GM10266 (cell line): ENCODE measurements around the gene UBR4.

ENCODE experiments used
- DNase-seq: peaks from one replicate; pipeline ENCODE4 v3.0.0; 2012; ENCODE audit errors: extremely low spot score
- TF ChIP-seq, protein P1 (sequence below): IDR thresholded peaks from 2 replicates; pipeline ENCODE4 v1.5.1; 2012; ENCODE audit warnings: mild to moderate bottlenecking, low read depth; ENCODE audit not compliant: control insufficient read depth, insufficient read depth; ENCODE audit errors: missing control alignments

Gene UBR4

DNA sequence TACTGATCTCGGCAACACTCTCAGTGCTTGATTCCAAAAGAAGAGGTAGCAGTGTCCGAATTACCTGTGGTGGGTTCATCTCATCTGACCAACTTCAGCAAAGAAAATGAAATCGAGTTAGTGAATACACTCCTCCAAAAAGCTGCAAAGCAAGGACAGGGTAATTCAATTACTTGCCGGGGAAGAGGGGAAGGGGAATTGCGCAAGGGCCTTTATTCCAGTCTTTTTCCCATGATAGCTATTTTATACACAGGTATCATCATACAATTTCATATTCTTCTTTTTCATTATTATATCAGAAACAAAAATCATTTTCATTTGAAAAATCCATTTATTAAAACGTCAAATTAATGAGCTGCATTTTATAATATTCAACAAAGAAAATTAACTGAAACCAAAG, 42.9 kb downstream of the UBR4 start:
- TF ChIP-seq, protein P1, sequence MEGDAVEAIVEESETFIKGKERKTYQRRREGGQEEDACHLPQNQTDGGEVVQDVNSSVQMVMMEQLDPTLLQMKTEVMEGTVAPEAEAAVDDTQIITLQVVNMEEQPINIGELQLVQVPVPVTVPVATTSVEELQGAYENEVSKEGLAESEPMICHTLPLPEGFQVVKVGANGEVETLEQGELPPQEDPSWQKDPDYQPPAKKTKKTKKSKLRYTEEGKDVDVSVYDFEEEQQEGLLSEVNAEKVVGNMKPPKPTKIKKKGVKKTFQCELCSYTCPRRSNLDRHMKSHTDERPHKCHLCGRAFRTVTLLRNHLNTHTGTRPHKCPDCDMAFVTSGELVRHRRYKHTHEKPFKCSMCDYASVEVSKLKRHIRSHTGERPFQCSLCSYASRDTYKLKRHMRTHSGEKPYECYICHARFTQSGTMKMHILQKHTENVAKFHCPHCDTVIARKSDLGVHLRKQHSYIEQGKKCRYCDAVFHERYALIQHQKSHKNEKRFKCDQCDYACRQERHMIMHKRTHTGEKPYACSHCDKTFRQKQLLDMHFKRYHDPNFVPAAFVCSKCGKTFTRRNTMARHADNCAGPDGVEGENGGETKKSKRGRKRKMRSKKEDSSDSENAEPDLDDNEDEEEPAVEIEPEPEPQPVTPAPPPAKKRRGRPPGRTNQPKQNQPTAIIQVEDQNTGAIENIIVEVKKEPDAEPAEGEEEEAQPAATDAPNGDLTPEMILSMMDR: no peak
- no peak for DNase-seq

DNA sequence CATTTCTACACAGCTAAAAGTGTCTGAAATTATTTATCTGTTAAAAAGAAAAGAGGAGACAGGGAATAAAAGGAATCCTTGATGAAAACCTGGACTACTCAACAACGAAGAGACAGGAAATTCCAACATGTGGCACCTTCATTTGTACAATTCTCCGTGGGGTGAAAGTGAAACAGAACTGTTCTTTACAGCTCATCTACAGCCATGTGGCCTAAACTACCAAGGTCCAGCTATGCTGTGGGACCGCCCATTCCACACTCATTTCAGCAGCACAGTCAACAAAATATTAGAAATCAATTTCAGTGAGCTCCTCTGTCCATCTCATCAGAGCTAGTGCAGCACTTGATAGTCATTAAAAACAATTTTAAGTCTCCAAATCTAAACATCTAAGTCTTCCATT, 44.0 kb downstream of the UBR4 start:
- DNase-seq: no peak
- TF ChIP-seq, protein P1: no peak

DNA sequence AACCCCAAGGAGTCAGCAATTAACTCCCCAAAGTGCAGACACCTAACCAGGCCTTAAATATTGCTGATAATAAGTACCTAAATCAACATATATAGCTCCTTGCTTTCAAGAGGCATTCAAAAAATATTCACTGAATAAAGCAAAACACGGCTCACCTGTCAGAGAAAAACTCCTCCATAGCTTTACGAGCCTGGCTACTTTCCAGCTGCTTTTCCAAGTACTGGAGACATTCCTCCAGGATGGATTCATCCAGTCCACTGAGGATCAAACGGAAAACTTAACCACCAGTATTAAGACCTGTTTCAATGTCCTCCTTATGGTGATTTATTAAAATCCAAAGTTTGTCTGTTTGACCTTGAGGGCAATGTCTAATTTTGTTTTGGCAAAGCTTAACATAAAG, 44.6 kb downstream of the UBR4 start:
- TF ChIP-seq, protein P1: no peak
- no peak for DNase-seq

DNA sequence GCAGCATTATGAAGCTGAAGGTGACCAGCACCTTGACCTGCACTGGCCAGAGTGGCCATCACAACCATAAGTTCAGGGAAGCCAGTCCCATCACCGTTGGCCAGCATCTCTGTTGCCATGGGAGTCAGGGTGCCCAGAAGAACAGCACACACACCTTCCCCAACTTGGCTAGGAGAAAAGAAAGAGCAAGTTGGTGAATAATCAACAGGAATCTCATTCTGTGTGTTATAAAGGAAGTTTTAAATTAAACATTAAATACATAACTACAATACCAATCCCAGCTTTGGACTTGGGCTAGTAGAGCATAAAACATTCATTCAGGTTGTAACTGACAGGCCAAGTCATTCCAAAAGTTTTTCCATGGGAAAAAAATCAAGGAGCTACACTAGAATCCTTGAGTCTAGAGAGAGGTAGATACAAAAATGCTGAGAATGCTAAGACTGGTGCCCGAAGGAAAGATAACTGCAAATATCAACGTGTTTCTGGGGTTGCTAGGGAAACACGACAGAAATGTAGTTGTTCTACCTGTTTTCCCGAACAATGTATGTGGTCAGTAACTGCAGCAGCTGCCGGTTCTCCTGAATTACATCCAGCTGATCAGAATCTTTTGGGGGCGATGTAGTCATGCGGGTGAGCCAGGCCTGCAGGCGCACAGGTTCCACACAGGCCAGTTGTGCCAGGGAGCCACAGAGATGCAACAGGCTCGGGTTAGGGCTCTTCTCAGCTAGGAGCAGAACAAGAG, 45.6 kb downstream of the UBR4 start:
- DNase-seq: no peak
- TF ChIP-seq, protein P1: no peak

DNA sequence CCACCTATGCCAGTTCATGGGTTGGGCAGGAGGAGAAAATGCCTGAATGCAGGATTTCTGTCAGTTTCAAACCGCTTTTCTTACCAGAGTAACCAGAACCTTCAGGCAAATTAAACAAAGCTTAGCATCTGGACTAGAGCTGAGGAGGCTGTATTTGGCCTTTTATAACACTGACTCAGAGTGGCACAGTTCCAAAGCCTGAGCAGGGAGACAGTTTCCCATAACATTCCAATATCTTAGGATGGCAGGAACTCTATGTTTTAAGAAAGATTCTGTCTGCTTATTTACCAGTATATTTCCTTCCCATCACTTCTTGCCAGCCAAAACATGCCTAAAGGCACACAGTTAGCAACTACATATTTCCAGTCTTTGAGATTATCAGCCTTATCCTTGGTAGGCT, 46.8 kb downstream of the UBR4 start:
- TF ChIP-seq, protein P1: no peak
- DNase-seq: no peak

DNA sequence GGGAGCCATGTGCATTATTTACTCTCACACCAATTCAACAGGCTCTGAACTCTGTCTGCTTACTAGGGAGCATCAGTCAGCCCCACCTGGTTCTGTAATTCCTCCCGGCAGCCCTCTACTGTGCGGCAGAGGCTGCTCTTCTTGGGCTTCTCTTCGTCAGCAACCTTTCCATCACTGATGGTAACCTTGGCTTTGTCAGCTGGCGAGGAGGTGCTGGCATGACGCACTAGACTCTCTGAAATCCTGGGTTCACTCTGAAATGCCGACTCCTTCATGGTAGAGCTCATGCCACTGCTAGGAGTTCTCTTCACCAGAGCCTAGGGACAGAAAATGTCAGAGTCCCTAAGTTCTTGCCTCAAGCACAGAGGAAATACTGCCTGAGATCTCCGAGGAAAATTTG, 49.2 kb downstream of the UBR4 start:
- TF ChIP-seq, protein P1: no peak
- DNase-seq: no peak

DNA sequence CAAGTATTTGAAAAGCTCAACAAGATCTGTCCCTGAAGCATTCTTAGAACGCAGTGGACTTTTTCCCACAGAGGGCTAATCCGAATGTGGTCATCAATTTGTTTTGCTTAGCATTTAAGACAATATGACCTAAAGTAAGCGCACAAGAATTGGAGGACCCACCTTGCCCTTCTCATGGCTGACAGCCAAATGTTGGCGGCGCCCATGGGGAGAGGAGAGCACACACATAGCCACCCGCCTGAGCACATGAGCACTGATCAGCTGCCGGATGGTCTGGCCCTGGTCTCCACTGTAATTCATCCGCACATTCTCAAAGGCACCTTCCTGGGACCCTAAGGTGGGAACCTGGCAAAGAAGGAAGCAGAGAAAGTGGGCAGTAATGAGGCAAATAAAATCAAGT, 52.4 kb downstream of the UBR4 start:
- DNase-seq: no peak
- TF ChIP-seq, protein P1: no peak
